PC-9 (cell line): Measurements from ENCODE around the gene NUDT7. TPM values are rescaled to one million over a fixed set of nuclear protein-coding genes. Genes with fewer than 3 reads are reported as not detected.

ENCODE experiments used
- BruUV-seq: library from RNA; stranded (reverse); fragments of 400-500 nt; replicated peaks from 2 replicates; lab custom pipeline; 2021; lab: Mats Ljungman, UMichigan
- CTCF ChIA-PET: fragments of 300-600 bp; sonication (Branson Sonifier 250); formaldehyde crosslinking; loops from one replicate; lab custom pipeline; 2022; ENCODE audit warnings: antibody characterized with exemption; lab: Charles Lee
- POLR2A ChIA-PET: fragments of 300-600 bp; sonication (Branson Sonifier 250); formaldehyde crosslinking; loops from one replicate; lab custom pipeline; 2022; ENCODE audit warnings: antibody characterized with exemption; ENCODE audit not compliant: unreplicated experiment; lab: Charles Lee
- DNase-seq, 2 experiments: peaks; one replicate each; pipeline versions ENCODE4 v3.0.0 to v3.0.0-alpha.2; 2015 to 2022; ENCODE audit warnings: mixed read lengths in 1 of 2
- H2AFZ ChIP-seq: fragments of 200-600 bp; sonication (generic); 2 replicates; pipeline ENCODE4 v1.8.1; 2017; ENCODE audit warnings: antibody characterized with exemption
- H3F3A ChIP-seq: fragments of 200-600 bp; sonication (generic); 2 replicates; pipeline ENCODE4 v1.8.1; 2017; ENCODE audit warnings: antibody characterized with exemption, mild to moderate bottlenecking, low read depth; ENCODE audit not compliant: insufficient read depth
- H3K27ac ChIP-seq: fragments of 200-600 bp; sonication (generic); 2 replicates; pipeline ENCODE4 v1.6.1; 2016; ENCODE audit warnings: mixed run types
- H3K27me3 ChIP-seq: fragments of 200-600 bp; sonication (generic); 2 replicates; pipeline ENCODE4 v1.6.1; 2016; ENCODE audit warnings: low read depth, mixed run types; ENCODE audit not compliant: insufficient read depth
- H3K36me3 ChIP-seq: fragments of 200-600 bp; sonication (generic); 2 replicates; pipeline ENCODE4 v1.6.1; 2016; ENCODE audit warnings: low read depth, mixed run types
- H3K4me1 ChIP-seq: fragments of 200-600 bp; sonication (generic); replicated peaks from 2 replicates; pipeline ENCODE4 v1.6.1; 2016; ENCODE audit warnings: mixed run types; ENCODE audit not compliant: insufficient read depth
- H3K4me2 ChIP-seq: fragments of 200-600 bp; sonication (generic); 2 replicates; pipeline ENCODE4 v1.6.1; 2017; ENCODE audit warnings: mixed run types
- H3K4me3 ChIP-seq: fragments of 200-600 bp; sonication (generic); 2 replicates; pipeline ENCODE4 v1.6.1; 2016; ENCODE audit warnings: mixed run types
- H3K79me2 ChIP-seq: fragments of 200-600 bp; sonication (generic); 2 replicates; pipeline ENCODE4 v1.6.1; 2017; ENCODE audit warnings: low read depth, mixed run types
- H3K9me2 ChIP-seq: fragments of 200-600 bp; sonication (generic); 2 replicates; pipeline ENCODE4 v1.8.1; 2017; ENCODE audit warnings: mild to moderate bottlenecking; ENCODE audit not compliant: insufficient read depth
- H3K9me3 ChIP-seq: fragments of 200-600 bp; sonication (generic); 2 replicates; pipeline ENCODE4 v1.8.1; 2016; ENCODE audit warnings: low read depth; ENCODE audit not compliant: insufficient read depth
- H4K20me1 ChIP-seq: fragments of 200-600 bp; sonication (generic); 2 replicates; pipeline ENCODE4 v1.8.1; 2017; ENCODE audit not compliant: insufficient read depth
- EZH2 ChIP-seq: fragments of 200-600 bp; sonication (generic); IDR thresholded peaks from 2 replicates; pipeline ENCODE4 v1.8.0; 2017; ENCODE audit warnings: antibody characterized with exemption, low read depth
- intact Hi-C: fragments of 100-400 bp; cut with micrococcal nuclease; formaldehyde crosslinking; loops from one replicate; pipeline ENCODE4 v1.10.0; 2022; ENCODE audit not compliant: unreplicated experiment
- total RNA-seq: library from RNA; stranded (reverse); gene quantifications from 2 replicates; pipeline ENCODE4 v1.2.3, GENCODE V29; 2021
- TF ChIP-seq, protein P1 (sequence below): fragments of 200-600 bp; sonication (generic); conservative IDR thresholded peaks from 2 replicates; pipeline ENCODE4 v1.6.1; 2017; ENCODE audit warnings: mixed run types, antibody characterized with exemption, mild to moderate bottlenecking, moderate library complexity

NUDT7 gene
- total RNA-seq, 1 experiment from 2014 or later: not detected

DNA sequence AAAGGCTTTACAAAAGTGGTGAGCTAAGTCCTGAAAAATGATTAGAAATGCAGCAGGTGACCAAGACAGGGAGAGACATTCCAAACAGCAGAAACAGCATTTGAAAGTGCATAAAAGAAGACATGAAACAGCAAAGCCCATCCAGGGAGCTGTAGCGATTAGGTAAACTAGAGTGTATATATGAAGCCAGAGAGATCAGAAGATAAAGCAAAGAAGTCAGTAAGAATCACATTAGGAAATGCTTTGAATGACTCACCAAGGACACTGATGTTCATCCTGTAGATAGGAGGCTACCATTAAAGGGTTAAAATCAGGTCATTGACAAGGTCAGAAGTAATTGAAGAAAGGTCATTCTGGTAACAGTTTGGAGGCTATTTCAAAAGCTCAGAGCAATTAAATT lies 38.5 kb downstream of the NUDT7 start:
- TF ChIP-seq, protein P1, sequence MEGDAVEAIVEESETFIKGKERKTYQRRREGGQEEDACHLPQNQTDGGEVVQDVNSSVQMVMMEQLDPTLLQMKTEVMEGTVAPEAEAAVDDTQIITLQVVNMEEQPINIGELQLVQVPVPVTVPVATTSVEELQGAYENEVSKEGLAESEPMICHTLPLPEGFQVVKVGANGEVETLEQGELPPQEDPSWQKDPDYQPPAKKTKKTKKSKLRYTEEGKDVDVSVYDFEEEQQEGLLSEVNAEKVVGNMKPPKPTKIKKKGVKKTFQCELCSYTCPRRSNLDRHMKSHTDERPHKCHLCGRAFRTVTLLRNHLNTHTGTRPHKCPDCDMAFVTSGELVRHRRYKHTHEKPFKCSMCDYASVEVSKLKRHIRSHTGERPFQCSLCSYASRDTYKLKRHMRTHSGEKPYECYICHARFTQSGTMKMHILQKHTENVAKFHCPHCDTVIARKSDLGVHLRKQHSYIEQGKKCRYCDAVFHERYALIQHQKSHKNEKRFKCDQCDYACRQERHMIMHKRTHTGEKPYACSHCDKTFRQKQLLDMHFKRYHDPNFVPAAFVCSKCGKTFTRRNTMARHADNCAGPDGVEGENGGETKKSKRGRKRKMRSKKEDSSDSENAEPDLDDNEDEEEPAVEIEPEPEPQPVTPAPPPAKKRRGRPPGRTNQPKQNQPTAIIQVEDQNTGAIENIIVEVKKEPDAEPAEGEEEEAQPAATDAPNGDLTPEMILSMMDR: no peak
- no peak for TF ChIP-seq EZH2
- no peaks in the 10 kb centered on the region for H3F3A ChIP-seq
- no peaks in the 10 kb centered on the region for H3K79me2 ChIP-seq
- H3K9me2 ChIP-seq: no peaks in the 10 kb centered on the region
- DNase-seq: no peak
- ChIA-PET POLR2A (no interaction called here), CTCF (no interaction called here)
- no peaks in the 10 kb centered on the region for H3K4me1 ChIP-seq
- no peaks in the 10 kb centered on the region for H4K20me1 ChIP-seq
- H3K4me3 ChIP-seq: no peak overlapping the region
- intact Hi-C loops: no loop called here
- no peak overlapping the region for H2AFZ ChIP-seq
- no peak overlapping the region for H3K27ac ChIP-seq
- H3K4me2 ChIP-seq: no peak overlapping the region
- no peaks in the 10 kb centered on the region; the same call in none of the 2 replicates for H3K27me3 ChIP-seq
- no TSS peak for BruUV-seq
- H3K9me3 ChIP-seq: no peaks in the 10 kb centered on the region
- no peaks in the 10 kb centered on the region for H3K36me3 ChIP-seq

DNA sequence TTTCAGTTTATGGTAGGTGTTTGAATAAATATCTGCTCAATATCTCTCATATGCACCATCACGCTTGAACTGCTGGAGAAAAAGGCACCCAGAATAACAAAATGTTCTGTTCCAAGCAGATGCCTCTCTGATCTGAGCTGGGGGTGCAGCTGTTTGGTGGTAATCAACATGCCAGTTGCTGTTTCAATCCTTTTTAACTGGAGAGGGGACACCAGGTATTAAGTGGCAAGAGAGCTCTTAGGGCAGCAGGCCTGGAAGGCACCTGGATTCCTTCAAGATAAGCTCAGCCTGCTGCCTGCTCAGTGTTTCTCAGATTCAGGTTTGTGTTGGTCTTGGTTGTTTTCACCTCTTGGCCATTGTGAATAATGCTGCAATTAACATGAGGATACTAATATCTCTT lies 38.9 kb downstream of the NUDT7 start:
- BruUV-seq: no TSS peak
- no peak for TF ChIP-seq EZH2
- TF ChIP-seq, protein P1: no peak
- Histone ChIP-seq H3K4me2 (no peak overlapping the region), H3K79me2 (no peaks in the 10 kb centered on the region), H3K27ac (no peak overlapping the region), H3K9me3 (no peaks in the 10 kb centered on the region), H3K36me3 (no peaks in the 10 kb centered on the region), H3K27me3 (no peaks in the 10 kb centered on the region; the same call in none of the 2 replicates), H2AFZ (no peak overlapping the region), H3K9me2 (no peaks in the 10 kb centered on the region), H4K20me1 (no peaks in the 10 kb centered on the region), H3K4me3 (no peak overlapping the region), H3F3A (no peaks in the 10 kb centered on the region), H3K4me1 (no peaks in the 10 kb centered on the region)
- ChIA-PET POLR2A (no interaction called here), CTCF (no interaction called here)
- intact Hi-C loops: no loop called here
- DNase-seq: no peak

DNA sequence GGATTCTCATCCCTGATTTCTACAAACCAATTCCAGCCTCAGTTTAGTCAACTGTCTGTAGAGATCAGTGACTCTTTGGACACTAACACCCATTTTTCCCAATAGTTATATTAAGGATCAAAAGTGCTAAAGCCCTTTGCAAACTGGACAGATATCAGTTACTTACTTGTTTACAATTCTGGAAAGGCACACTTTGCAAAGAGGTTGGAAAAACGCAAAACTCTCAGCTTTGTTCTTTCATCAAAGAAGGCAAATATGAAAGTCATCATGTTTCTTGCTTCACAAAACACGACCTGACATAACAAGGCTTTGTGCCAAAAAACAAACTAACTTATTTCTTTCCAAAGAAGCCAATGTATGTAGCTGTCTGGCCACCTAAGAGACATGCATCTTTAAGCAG lies 39.9 kb downstream of the NUDT7 start:
- Histone ChIP-seq H3K9me3 (no peaks in the 10 kb centered on the region), H3K9me2 (no peaks in the 10 kb centered on the region), H3F3A (no peaks in the 10 kb centered on the region), H3K27ac (no peak overlapping the region), H3K79me2 (no peaks in the 10 kb centered on the region), H3K4me3 (no peak overlapping the region), H3K27me3 (peaks cover 4% of the 10 kb centered on the region; the same call in 1 of the 2 replicates), H3K4me1 (no peaks in the 10 kb centered on the region), H3K4me2 (no peak overlapping the region), H4K20me1 (no peaks in the 10 kb centered on the region), H3K36me3 (no peaks in the 10 kb centered on the region), H2AFZ (no peak overlapping the region)
- ChIA-PET CTCF (no interaction called here), POLR2A (no interaction called here)
- no peak for DNase-seq
- intact Hi-C loops: no loop called here
- TF ChIP-seq EZH2: no peak
- TF ChIP-seq, protein P1: no peak
- BruUV-seq: no TSS peak
